Central memory CD8-positive, alpha-beta T cell (primary cell): ENCODE measurements around the gene ST6GALNAC1.

ENCODE experiments used
- ATAC-seq: fragments of 150-1000 bp; cut with Tn5 transposase; replicated peaks from 2 replicates; pipeline ENCODE4 v1.10.0; 2022; ENCODE audit warnings: mild to moderate bottlenecking, moderate FRiP score, moderate number of reproducible peaks; ENCODE audit not compliant: poor library complexity, severe bottlenecking; ENCODE audit errors: extremely low read depth
- DNase-seq, 2 donors: peaks; one replicate each; pipeline ENCODE4 v3.0.0; 2021; ENCODE audit warnings: low spot score in 2 of 2
- H3K27ac Mint-ChIP-seq: one replicate; pipeline ENCODE4 v1.8.0; 2022; ENCODE audit warnings: low read depth, mild to moderate bottlenecking, moderate library complexity, mixed read lengths
- H3K27me3 Mint-ChIP-seq: one replicate; pipeline ENCODE4 v1.8.0; 2022; ENCODE audit warnings: mixed read lengths
- H3K36me3 Mint-ChIP-seq: one replicate; pipeline ENCODE4 v1.8.0; 2022; ENCODE audit warnings: mild to moderate bottlenecking, moderate library complexity, mixed read lengths; ENCODE audit not compliant: insufficient read depth
- H3K4me1 Mint-ChIP-seq: one replicate; pipeline ENCODE4 v1.8.0; 2022; ENCODE audit warnings: mixed read lengths
- H3K4me3 Mint-ChIP-seq: one replicate; pipeline ENCODE4 v1.8.0; 2022; ENCODE audit warnings: mild to moderate bottlenecking, moderate library complexity, mixed read lengths
- H3K9me3 Mint-ChIP-seq: one replicate; pipeline ENCODE4 v1.8.0; 2022; ENCODE audit warnings: mixed read lengths

The ST6GALNAC1 gene

DNA sequence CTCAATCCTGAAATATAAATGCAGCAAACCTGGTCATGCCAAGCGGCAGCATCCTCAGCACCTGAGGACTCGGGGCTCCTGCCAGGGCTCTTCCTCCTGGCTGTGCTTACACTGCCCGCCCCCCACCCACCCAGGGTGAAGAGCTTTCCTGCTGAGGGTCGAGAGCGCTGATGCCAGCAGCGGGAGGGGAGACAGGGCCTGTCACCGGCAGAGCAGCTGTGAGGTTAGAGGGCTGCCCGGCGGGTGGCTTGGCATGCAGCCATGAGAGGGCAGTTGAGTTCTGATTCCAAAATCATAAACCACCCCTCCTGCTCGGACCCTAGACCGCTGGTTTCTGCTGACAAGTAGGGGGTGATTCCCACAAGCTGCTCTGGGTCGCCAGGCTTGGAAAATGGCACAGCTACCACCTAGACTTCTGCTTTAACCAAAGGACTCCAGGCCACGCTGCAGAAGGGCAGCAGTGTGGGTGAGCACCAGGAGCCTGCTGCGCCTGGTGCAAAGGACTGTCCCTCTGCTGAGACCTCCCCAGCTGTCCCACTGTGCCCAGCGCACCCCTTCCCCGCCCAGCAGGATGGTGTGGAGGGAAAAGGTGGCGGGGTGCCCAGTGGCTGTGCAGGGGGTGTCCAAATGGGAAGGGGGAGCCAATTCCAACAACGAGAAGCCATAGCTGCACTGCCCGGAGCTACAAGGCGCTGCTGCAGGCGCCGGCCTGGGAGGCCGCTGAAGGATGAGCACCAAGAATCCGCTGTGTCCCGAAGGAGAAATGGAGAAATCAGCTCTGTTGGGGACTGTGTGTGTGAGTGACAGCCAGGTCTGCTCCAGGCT is 40.6 kb upstream of the ST6GALNAC1 start:
- H3K27me3 Mint-ChIP-seq = no peaks in the 10 kb centered on the region
- H3K27ac Mint-ChIP-seq = no peak overlapping the region
- H3K4me3 Mint-ChIP-seq = no peak overlapping the region
- no peak for DNase-seq
- H3K4me1 Mint-ChIP-seq = peaks cover 26% of the 10 kb centered on the region
- no peaks in the 10 kb centered on the region for H3K9me3 Mint-ChIP-seq
- H3K36me3 Mint-ChIP-seq = peaks cover 3% of the 10 kb centered on the region
- ATAC-seq = no peak

DNA sequence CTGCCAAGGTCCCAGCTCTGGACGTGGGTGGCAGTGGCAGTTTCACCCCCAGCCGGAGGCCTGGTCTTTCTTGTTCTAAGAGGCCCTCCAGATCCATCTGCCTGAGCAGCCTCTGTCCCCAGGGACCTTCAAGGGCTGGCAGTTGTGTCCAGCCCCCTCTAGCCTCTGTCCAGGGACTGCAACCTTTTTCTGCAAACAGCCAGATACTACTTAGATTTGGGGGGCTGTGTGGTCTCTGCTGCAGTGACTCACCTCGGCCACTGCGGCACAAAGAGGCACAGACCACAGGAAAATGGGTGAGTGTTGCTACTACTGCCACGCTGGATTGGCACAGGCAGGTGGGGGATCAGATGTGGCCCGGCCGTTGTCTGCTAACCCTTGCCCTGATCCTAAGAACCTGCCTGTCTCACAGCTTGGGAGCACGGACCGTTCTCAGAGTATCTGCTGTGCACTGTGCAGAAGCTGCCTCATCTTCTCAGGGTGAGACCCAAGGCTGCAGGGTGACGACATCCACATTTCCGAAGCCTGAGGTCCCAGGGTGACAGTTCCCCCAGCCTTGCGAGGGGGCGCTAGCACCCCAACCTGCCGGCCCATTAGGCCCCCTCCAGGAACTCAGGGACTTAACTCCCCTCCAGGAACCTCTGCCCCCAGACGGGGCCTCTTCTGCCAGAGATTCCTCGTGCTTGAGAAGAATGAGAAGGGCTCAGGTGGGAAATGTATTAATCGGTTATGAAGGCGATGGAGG is 39.6 kb upstream of the ST6GALNAC1 start:
- Mint-ChIP-seq H3K4me1 (peaks cover 20% of the 10 kb centered on the region), H3K36me3 (peaks cover 3% of the 10 kb centered on the region), H3K27me3 (no peaks in the 10 kb centered on the region), H3K4me3 (no peak overlapping the region), H3K9me3 (no peaks in the 10 kb centered on the region), H3K27ac (no peak overlapping the region)
- ATAC-seq = no peak
- no peak for DNase-seq

DNA sequence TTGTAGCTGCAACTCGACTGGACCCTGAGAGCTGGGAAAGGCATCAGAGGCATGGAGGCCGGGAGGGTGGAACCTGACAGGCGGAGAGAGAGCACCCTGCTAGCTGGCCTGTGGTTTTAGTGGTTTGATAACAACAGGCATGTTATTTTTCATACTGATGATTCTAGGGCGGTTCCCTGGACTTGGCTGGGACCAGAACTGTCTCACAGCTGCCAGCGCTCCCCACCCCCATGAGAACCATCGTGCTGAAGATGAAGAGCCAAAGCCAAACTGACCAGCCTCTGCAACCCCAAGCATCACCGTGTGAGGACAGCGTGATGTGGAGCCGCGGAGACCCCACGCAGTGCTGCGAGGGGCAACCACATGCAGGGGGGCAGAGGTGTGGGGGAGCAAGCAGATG is 38.7 kb upstream of the ST6GALNAC1 start:
- Mint-ChIP-seq H3K27ac (peak overlapping the region; percentile 84), H3K36me3 (peaks cover 3% of the 10 kb centered on the region), H3K27me3 (no peaks in the 10 kb centered on the region), H3K4me1 (peaks cover 19% of the 10 kb centered on the region), H3K4me3 (peak overlapping the region; percentile 56), H3K9me3 (no peaks in the 10 kb centered on the region)
- DNase-seq (no peak), ATAC-seq (no peak)

DNA sequence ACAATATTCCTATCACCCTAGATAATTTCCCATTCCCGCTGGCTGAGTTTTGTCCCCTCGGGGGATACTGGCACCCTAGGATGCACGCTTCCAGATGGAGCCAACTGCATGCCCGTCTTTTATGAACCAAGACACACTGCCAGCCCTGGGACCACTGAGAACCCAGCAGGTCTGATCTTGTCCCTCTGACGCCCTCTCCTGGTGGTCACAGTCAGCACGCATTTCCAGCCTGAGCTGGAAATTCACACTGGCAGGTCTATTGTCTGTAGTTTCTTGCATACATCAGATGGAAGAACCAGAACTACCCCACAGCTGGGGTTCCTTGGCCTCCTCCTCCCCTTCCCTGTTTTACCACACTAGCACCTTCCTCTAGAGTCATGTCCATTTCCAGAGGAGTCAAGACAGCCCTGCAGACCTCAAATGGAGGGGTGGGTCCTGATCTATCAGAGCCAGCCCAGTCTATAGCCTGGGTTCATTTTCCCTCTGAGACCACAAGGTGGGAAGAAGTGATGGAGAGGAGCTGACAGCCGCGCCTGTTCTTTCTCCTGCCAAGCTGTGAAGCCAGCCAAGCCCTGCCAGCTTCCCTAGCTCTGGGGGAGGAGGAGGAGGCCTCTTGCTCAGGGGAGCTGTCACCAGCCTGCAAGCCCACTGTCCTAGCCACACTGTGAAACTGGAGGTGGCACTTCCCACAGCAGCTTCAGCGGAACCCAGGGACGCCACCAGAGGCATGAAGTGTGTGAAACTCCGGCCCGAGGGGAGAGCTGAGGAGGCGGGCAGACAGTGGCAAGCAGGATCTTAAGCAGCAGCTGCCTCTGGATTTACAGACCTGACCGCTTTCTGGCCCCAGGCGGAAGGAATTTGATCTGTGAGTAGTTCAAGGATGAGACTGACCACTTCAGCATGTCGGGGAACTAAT is 37.9 kb upstream of the ST6GALNAC1 start:
- DNase-seq = peak; percentile 64
- no peaks in the 10 kb centered on the region for H3K27me3 Mint-ChIP-seq
- H3K36me3 Mint-ChIP-seq = peaks cover 3% of the 10 kb centered on the region
- peaks cover 19% of the 10 kb centered on the region for H3K4me1 Mint-ChIP-seq
- H3K9me3 Mint-ChIP-seq = no peaks in the 10 kb centered on the region
- peak; percentile 34 for ATAC-seq
- H3K4me3 Mint-ChIP-seq = peak overlapping the region; percentile 56
- peak overlapping the region; percentile 84 for H3K27ac Mint-ChIP-seq

DNA sequence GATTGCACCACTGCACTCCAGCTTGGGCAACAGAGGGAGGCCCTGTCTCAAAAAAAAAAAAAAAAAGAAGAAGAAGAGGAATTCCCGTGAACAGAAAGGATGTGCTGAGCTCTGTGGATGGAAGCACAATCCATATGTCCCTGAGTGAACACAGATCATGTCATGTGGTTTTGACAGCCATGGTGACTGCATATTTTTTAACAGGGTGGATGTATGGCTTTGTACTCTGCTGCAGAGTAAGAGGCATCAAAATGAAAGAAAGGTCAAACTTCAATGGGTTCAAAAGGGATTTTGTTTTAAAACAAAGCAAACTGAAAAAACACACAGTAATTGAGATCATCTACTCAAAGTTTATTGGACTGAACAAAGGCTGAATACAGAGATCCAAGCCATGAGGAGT is 35.7 kb upstream of the ST6GALNAC1 start:
- Mint-ChIP-seq H3K27me3 (no peaks in the 10 kb centered on the region), H3K4me3 (no peak overlapping the region), H3K36me3 (peaks cover 3% of the 10 kb centered on the region), H3K27ac (no peak overlapping the region), H3K9me3 (no peaks in the 10 kb centered on the region), H3K4me1 (peaks cover 19% of the 10 kb centered on the region)
- DNase-seq = no peak
- ATAC-seq = no peak

DNA sequence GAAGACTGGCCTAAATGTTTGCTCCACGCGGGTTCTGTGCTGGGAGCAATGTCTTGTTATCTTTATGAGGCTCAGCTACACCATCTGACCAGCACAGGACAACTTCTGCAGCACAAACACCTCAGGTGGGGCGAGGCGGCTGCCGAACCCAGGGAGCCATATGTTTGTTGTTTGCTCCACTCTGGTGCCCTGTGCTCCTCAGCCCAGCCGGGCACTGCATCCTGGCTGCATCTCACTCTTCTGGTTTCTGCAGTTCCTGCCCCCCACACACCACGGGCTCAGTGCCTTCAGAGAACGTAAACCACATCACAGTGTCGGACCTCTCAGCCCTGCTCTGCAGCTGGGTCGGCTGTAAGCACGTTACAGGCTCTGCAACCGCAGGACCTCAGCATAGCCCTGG is 34.8 kb upstream of the ST6GALNAC1 start:
- no peak overlapping the region for H3K4me3 Mint-ChIP-seq
- peaks cover 3% of the 10 kb centered on the region for H3K36me3 Mint-ChIP-seq
- peaks cover 19% of the 10 kb centered on the region for H3K4me1 Mint-ChIP-seq
- H3K9me3 Mint-ChIP-seq = no peaks in the 10 kb centered on the region
- peak; percentile 83 for ATAC-seq
- H3K27ac Mint-ChIP-seq = no peak overlapping the region
- H3K27me3 Mint-ChIP-seq = no peaks in the 10 kb centered on the region
- peak; percentile 22 to 37 for DNase-seq

DNA sequence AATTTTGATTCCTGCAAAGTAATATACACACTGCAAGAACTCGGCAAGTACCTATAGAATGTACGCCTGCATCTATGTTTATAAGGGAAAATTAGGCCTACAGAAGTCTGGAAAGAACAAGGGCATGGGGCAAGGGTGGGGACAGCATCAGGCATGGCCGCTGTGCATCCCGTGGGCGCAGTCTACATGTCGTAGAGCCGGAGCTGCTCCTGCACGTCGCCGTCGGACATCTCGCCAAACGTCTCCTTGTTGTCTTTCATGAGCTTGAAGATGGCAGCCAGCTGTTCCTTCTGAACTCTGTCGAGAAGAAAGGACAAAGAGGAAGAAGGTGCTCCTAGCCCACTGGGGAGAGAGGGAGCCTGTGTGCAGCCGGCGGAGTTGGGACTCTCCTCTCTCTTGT is 33.8 kb upstream of the ST6GALNAC1 start:
- Mint-ChIP-seq H3K27ac (no peak overlapping the region), H3K4me3 (no peak overlapping the region), H3K9me3 (no peaks in the 10 kb centered on the region), H3K27me3 (no peaks in the 10 kb centered on the region), H3K4me1 (peaks cover 21% of the 10 kb centered on the region), H3K36me3 (peaks cover 3% of the 10 kb centered on the region)
- ATAC-seq (no peak), DNase-seq (no peak)

DNA sequence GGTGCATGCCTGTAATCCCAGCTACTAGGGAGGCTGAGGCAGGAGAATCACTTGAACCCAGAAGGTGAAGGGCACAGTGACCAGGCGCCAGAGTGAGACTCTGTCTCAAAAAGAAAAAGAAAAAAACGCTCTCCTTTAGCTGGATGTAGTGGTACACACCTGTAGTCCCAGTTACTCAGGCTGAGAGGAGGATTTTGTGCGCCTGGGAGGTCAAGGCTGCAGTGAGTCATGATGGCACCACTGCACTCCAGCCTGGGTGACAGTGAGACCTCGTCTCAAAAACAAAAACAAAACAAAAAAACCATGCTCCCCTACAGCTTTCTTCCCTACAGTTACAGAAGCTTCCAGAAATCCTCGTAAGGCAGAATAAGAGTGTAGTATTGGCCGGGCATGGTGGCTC is 33.1 kb upstream of the ST6GALNAC1 start:
- ATAC-seq (no peak), DNase-seq (no peak)
- no peak overlapping the region for H3K27ac Mint-ChIP-seq
- no peaks in the 10 kb centered on the region for H3K27me3 Mint-ChIP-seq
- peaks cover 5% of the 10 kb centered on the region for H3K36me3 Mint-ChIP-seq
- H3K9me3 Mint-ChIP-seq = no peaks in the 10 kb centered on the region
- peaks cover 21% of the 10 kb centered on the region for H3K4me1 Mint-ChIP-seq
- peak overlapping the region; percentile 27 for H3K4me3 Mint-ChIP-seq

DNA sequence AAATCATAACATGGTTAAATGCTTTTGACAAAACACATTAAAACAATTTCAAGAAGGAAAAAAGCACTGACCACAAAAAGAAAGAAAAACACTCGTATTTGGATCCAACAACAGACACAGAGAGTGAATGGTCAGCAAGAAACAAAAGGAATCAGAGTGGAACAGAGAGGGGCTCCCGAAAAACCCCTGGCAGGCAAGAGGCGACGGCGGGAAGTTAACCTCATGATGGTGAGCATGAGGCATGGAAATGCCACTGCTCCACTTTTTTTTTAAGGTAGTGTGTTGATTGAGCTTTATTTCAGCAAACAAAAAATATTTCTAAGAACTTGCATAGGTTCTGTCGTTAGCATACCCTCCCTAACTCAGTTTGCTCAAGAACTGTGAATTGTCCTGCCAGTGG is 32.1 kb upstream of the ST6GALNAC1 start:
- Mint-ChIP-seq H3K9me3 (no peaks in the 10 kb centered on the region), H3K4me3 (no peak overlapping the region), H3K36me3 (peaks cover 5% of the 10 kb centered on the region), H3K4me1 (peaks cover 21% of the 10 kb centered on the region), H3K27ac (no peak overlapping the region), H3K27me3 (no peaks in the 10 kb centered on the region)
- DNase-seq (no peak), ATAC-seq (no peak)

DNA sequence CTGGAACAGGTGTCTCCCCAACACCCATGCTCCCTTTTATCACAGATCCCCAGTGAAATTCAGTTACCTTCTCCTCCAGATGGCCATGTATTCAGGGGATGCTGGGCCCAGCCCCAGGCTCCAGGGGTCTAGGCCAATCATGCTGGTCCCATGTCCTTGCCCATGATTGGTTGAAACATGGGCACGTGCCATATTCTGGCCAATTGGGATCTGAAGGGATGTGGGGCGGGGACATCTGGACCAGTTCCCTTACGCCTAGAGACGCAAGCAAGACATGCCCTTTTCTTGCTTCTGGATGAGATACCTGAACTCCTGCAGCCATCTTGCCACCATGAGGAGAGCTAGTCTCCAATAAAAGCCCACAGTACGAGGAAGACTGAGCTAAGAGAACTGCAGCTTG is 31.0 kb upstream of the ST6GALNAC1 start:
- no peak overlapping the region for H3K4me3 Mint-ChIP-seq
- H3K36me3 Mint-ChIP-seq = peaks cover 5% of the 10 kb centered on the region
- H3K9me3 Mint-ChIP-seq = no peaks in the 10 kb centered on the region
- no peaks in the 10 kb centered on the region for H3K27me3 Mint-ChIP-seq
- H3K4me1 Mint-ChIP-seq = peaks cover 26% of the 10 kb centered on the region
- H3K27ac Mint-ChIP-seq = peak overlapping the region; percentile 57
- DNase-seq = no peak
- ATAC-seq = no peak

DNA sequence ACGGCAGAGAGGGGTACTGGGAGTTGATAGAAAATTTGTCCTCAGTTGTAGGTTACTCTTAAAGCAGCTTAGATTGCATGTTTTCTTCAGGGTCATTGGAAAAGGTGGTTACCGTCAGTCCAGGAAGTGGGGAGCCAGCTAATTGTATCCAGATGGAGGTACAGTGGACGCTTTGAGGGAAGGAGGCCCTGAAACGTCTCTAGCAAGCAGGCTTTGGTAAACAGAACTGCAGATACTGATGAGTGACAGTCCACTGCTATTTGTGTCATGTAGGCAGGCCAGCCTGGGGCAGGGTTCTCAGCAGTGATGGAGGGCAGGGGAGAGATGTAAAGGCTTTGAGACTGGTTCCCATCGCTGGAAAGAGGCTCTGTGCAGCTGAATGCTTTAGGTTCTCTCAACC is 30.2 kb upstream of the ST6GALNAC1 start:
- Mint-ChIP-seq H3K4me1 (peaks cover 26% of the 10 kb centered on the region), H3K36me3 (peaks cover 5% of the 10 kb centered on the region), H3K27ac (no peak overlapping the region), H3K4me3 (no peak overlapping the region), H3K9me3 (no peaks in the 10 kb centered on the region), H3K27me3 (no peaks in the 10 kb centered on the region)
- ATAC-seq = no peak
- no peak for DNase-seq

DNA sequence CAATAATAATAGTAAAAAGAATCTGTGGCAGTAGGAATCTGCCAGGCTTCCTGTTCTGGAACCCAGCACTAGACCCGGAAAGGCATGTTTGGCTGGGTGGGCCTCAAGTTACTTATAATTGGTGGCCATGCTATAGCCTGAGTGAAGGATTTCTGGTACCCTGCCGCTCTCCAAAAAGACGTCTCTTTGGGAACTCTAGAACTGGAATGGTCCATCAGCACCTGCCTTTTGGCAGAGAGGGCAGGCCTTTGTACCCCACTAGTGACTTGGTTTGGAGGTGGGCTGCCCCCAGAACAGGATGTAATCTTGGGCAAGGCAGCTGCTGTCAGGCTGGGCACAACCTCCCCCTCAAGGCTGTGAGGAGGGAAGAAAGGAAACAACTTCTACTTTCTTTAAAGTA is 29.3 kb upstream of the ST6GALNAC1 start:
- Mint-ChIP-seq H3K9me3 (no peaks in the 10 kb centered on the region), H3K4me1 (peaks cover 26% of the 10 kb centered on the region), H3K27me3 (peaks cover 5% of the 10 kb centered on the region), H3K27ac (peak overlapping the region; percentile 90), H3K4me3 (peak overlapping the region; percentile 87), H3K36me3 (peaks cover 5% of the 10 kb centered on the region)
- ATAC-seq (no peak), DNase-seq (no peak)
